HG03103 (cell line): ENCODE data around the gene TIGD1.

Experiments used
- ATAC-seq: cut with Tn5 transposase; IDR thresholded peaks from one replicate; pipeline ENCODE4 v1.9.1; 2021; ENCODE audit warnings: low read depth; ENCODE audit not compliant: unreplicated experiment

TIGD1 gene

GRCh38 chr2:232502911-232503808 is 47.2 kb downstream of the TIGD1 start:
- ATAC-seq, result no peak

- no peak for ATAC-seq
Measured at GRCh38 chr2:232502511-232502910, 47.8 kb downstream of the TIGD1 start.

- ATAC-seq, result no peak
Measured at GRCh38 chr2:232501794-232502390, 48.5 kb downstream of the TIGD1 start.

- no peak for ATAC-seq
Measured at GRCh38 chr2:232501331-232501771, 49.0 kb downstream of the TIGD1 start.

- ATAC-seq, result no peak
Measured at GRCh38 chr2:232498452-232498851, 51.9 kb downstream of the TIGD1 start.
